A204.1 (cell line): ENCODE data around the gene AP2A1.

Experiments used
- FAIRE-seq: peaks from 2 replicates; lab custom pipeline; 2012; peaks lifted over from hg19 to GRCh38; lab: Jason Lieb, UNC

The AP2A1 gene

DNA sequence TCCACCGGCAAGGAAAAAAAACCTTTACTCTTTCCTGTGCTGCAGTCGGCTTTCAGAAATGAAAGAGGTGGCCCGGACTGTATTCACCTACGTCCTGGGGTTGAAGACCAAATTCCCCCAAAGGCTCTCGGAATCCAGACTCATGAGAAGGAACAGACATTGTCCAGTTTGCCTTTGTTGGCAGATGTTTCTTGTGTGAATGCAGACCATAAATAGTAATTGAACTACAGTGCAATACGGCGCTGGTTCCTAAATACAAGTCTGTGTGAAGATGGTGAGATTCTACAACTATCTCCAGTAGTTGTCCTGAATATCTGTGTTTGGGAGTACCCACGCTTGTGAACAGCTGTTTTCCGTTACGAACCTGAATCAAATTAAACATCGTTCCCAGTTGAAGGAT is 72.9 kb downstream of the AP2A1 start:
- FAIRE-seq = no peak

DNA sequence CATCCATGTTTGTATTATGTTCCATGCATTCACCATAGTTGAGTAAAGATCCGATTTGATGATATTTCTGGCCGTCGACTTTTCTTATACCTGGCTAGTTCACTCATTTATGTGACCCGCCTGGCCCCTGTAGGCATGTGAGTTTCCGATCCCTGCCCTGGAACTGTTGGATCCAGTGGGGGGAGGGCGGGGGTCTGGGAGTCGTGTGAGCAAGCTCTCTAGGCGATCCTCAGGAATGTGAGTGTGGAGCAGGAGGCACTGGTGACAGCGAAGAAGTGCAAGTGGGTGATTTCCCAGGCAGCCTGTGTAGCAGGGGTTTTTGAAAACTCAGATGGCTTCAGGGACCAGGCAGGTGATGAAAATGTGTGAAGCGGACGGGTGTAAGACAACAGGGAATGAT is 73.5 kb downstream of the AP2A1 start:
- FAIRE-seq = no peak

DNA sequence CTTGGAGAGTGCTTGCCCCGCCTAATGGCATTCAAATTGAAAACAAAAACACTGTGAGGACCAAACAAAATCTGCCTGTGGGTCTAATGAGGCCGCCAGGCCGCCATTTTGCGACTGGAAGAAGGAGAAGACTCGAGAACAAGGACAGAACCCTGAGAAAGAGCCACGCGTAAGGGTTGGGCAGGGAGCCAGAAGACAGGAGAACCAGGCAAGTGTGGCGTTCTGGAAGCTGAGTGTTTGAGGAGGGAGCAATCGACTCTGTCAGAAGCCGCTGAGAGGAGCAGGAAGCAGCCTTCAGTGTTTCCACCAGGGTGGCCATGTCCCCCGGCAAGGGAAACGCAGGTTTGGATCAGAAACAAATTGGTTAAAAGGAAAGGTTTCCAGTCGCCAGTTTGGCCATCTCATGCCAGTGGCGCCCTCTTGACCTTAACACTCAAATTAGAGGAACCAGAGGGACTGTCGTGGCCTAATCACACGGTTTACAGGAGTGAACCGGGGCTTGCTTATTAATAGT is 74.0 kb downstream of the AP2A1 start:
- FAIRE-seq = no peak

- no peak for FAIRE-seq
Measured at GRCh38 chr19:49843265-49843664, 76.5 kb downstream of the AP2A1 start.

GRCh38 chr19:49844138-49845095 is 77.6 kb downstream of the AP2A1 start:
- FAIRE-seq = no peak

DNA sequence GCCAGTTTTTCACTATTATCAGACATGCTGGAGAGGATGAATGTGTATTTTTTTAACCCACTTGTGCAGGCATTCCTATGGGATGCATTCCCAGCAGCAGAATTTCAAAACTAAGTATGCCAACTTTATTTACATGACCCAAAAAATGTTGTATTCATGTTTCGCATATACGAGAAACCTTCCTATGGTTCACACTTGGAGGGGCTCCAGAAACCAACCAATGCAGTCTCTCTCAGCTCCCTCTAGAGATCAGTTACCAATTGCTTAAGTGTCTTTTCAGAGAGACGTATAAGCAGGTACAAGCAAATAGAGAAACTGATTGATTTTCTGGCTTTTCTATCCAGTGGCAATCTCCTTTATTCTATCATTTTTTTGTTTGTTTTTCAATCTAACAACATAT is 78.6 kb downstream of the AP2A1 start:
- FAIRE-seq = no peak

DNA sequence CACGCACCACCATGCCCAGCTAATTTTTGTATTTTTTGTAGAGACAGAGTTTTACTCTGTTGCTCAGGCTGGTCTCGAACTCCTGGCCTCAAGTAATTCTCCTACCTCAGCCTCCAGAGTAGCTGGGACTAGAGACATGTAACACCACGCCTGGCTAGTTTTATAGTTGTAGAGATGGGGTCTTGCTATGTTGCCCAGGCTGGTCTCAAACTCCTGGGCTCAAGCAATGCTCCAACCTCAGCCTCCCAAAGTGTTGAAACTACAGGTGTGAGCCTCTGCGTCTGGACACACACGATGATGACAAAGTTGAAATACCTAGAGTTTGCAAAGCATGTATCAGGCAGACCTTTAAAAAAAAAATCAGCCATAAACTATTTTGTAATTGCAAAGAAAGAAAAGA is 79.6 kb downstream of the AP2A1 start:
- FAIRE-seq = no peak

DNA sequence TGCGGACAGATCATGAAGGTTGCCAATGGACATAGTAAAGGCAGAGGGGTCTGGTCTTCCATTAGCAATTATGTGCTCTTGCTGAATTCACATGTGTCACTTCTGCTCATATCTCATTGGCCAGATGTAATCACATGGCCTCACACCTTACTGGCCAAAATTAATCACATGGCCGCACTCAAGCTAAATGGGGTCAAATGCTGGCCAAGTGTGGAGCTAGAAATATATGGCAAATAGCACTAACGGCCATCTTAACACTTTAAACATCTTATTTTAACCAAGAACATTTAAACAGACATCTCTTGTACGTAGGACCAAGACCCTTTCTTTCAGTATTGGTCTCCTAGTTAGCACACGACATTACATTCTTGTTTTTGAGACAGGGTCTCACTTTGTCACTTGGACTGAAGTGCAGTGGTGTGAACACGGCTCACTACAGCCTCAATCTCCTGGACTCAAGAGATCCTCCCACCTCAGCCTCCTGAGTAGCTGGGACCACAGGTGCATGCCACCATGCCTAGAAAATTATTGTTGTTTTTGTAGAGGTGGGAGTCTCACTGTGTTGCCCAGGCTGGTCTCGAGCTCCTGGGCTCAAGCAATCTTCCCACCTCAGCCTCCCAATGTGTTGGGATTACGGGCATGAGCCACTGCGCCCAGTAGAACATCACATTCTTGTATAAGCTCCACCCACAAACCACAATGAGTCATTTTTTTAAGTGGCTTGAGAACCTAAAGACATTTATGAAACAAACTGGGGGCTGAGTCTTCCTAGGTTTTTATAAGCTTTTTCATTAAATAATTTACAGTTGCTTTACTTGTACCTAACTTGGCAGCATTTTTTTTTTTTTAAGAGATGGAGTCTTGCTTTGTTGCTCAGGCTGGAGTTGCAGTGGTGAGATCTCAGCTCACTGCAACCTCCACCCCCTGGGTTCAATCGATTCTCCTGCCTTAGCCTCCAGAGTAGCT is 81.2 kb downstream of the AP2A1 start:
- FAIRE-seq = no peak

GRCh38 chr19:49848938-49849337 is 82.1 kb downstream of the AP2A1 start:
- FAIRE-seq = no peak

GRCh38 chr19:49849433-49850220 is 82.8 kb downstream of the AP2A1 start:
- FAIRE-seq = no peak

- no peak for FAIRE-seq
Measured at GRCh38 chr19:49850221-49850486, 83.4 kb downstream of the AP2A1 start.

GRCh38 chr19:49850487-49851342 is 83.9 kb downstream of the AP2A1 start, which contains the start of gene PTOV1:
Gene PTOV1 (plus strand): TSS chr19:49851159.
- FAIRE-seq = no peak

GRCh38 chr19:49851456-49852259 is 84.9 kb downstream of the AP2A1 start:
- no peak for FAIRE-seq

- no peak for FAIRE-seq
Measured at GRCh38 chr19:49852631-49853126, 85.9 kb downstream of the AP2A1 start.

- no peak for FAIRE-seq
Measured at GRCh38 chr19:49853852-49854377, 87.1 kb downstream of the AP2A1 start.

DNA sequence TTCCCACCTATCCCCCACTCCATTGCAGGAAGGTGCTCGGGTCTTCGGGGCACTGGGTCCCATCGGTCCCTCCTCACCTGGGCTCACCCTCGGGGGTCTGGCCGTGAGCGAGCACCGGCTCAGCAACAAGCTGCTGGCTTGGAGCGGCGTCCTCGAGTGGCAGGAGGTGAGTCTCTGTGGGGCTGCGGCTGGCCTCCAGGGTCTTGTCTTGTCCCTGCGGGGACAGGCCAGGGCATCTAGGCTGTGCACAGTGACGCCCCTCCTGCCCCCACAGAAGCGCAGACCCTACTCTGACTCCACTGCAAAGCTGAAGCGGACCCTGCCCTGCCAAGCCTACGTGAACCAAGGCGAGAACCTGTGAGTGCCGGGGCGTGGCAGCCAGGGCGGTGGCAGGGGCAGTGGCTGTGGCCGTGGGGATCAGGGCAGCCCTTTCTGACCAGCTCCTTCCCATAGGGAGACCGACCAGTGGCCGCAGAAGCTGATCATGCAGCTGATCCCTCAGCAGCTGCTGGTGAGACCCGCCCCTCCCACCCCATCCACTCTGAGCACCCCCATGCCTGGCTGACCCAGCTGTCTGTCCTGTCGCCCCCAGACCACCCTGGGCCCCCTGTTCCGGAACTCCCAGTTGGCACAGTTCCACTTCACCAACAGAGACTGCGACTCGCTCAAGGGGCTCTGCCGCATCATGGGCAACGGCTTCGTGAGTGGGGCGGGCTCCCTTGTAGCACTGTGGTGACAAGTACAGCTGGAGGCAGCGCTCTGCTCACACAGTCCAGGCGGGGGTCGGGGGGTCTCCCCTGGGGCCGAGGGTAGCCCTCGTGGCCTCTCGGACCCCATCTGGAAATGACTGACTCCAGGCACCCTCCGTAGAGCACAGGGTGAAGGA is 87.8 kb downstream of the AP2A1 start:
- no peak for FAIRE-seq

GRCh38 chr19:49855277-49855675 is 88.5 kb downstream of the AP2A1 start:
- no peak for FAIRE-seq

DNA sequence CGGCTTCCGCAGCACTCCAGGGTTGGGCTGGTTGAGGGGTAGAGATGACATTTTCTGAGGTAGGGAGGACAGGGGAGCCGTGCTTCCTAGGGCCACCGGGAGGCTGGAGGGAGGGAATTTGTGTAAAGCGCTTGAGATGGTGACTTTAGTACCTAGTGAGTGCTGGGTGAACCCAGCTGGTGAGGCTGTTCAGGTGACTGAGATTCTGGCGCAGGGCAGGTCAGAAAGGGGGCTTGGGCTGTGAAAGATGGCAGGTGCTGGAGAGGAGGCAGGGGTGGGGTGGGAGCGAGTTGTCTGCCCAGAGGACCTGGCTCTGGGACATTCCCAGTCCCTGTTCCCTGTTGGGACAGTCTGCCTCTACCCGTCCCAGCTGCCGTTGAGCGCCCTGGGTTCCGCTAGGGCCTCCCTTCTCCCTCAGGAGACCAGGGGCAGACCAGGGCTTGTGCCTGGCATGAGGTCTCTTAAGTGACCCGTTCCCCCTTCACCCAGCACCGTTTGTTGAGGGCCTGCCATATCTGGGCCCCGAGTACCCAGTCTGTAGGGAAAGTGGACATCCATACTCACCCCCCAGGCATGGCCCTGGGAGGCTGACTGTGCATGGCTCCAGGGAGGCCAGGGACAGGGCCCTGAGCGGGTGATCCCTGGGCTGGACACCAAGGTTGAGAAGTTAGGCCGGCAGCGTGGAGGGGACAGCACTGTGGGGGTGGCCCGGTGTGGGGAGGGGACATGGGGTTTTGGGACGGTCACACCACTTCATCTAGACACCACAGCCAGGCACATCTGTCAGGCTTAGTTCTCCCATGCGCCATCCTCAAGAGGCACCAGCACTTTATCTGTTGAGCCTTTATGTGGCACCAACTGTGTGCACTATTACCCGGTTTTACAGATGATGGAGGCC is 89.1 kb downstream of the AP2A1 start:
- FAIRE-seq = no peak
